Measurements from ENCODE around the gene RCOR1. TPM values are rescaled to one million over a fixed set of nuclear protein-coding genes. Genes with fewer than 3 reads are reported as not detected.

RCOR1 gene
- total RNA-seq, 1 experiment from 2014 or later = 102 TPM

GRCh38 chr14:102699416-102700110 is 107.1 kb downstream of the RCOR1 start:
- CTCF ChIA-PET = no interaction called here
- Histone ChIP-seq H3K27me3 (replicated peaks; ENCODE audit: insufficient read depth, low read depth, low read length, poor library complexity) (no peaks in the 10 kb centered on the region), H3K4me3 (ENCODE audit: low read depth, low read length, poor library complexity, severe bottlenecking) (no peak overlapping the region), H3K9me3 (ENCODE audit: low read depth, low read length, poor library complexity, severe bottlenecking) (peaks cover 18% of the 10 kb centered on the region), H3K36me3 (ENCODE audit: insufficient read depth, low read length, poor library complexity, severe bottlenecking) (peaks cover 36% of the 10 kb centered on the region), H3K27ac (ENCODE audit: low read depth, low read length, poor library complexity, severe bottlenecking) (no peak overlapping the region), H3K4me1 (ENCODE audit: insufficient read depth, low read length, poor library complexity, severe bottlenecking) (peaks cover 28% of the 10 kb centered on the region)
- TF ChIP-seq CTCF (conservative IDR thresholded peaks at IDR 0.05; ENCODE audit: low read depth, low read length) = no peak
- TF ChIP-seq EZH2 (IDR thresholded peaks at IDR 0.05; ENCODE audit: borderline replicate concordance, low read depth, low read length, poor library complexity, severe bottlenecking) = no peak
- POLR2A ChIA-PET (ENCODE audit: low non-redundant PET) = no interaction called here
- no TSS peak for BruUV-seq (replicated peaks)
- DNase-seq (ENCODE audit: low spot score) = no peak
- intact Hi-C loops (cut with micrococcal nuclease; ENCODE audit: unreplicated experiment) = no loop called here

GRCh38 chr14:102708494-102708893 is 116.0 kb downstream of the RCOR1 start:
- H3K27me3 ChIP-seq (replicated peaks; ENCODE audit: insufficient read depth, low read depth, low read length, poor library complexity) = no peaks in the 10 kb centered on the region
- no peak for DNase-seq (ENCODE audit: low spot score)
- intact Hi-C loops (cut with micrococcal nuclease; ENCODE audit: unreplicated experiment) = no loop called here
- H3K27ac ChIP-seq (ENCODE audit: low read depth, low read length, poor library complexity, severe bottlenecking) = no peak overlapping the region
- peaks cover 78% of the 10 kb centered on the region for H3K36me3 ChIP-seq (ENCODE audit: insufficient read depth, low read length, poor library complexity, severe bottlenecking)
- POLR2A ChIA-PET (ENCODE audit: low non-redundant PET) = no interaction called here
- no peak for TF ChIP-seq CTCF (conservative IDR thresholded peaks at IDR 0.05; ENCODE audit: low read depth, low read length)
- TF ChIP-seq EZH2 (IDR thresholded peaks at IDR 0.05; ENCODE audit: borderline replicate concordance, low read depth, low read length, poor library complexity, severe bottlenecking) = no peak
- no peak overlapping the region for H3K4me3 ChIP-seq (ENCODE audit: low read depth, low read length, poor library complexity, severe bottlenecking)
- peaks cover 4% of the 10 kb centered on the region for H3K9me3 ChIP-seq (ENCODE audit: low read depth, low read length, poor library complexity, severe bottlenecking)
- CTCF ChIA-PET = no interaction called here
- BruUV-seq (replicated peaks) = no TSS peak
- H3K4me1 ChIP-seq (ENCODE audit: insufficient read depth, low read length, poor library complexity, severe bottlenecking) = no peaks in the 10 kb centered on the region

- ChIA-PET CTCF (interaction anchor here (0.6 kb wide), 1 partner anchor 15 kb away, joined by 13 read pairs; no protein-coding TSS in a partner anchor), POLR2A (ENCODE audit: low non-redundant PET) (no interaction called here)
- no peaks in the 10 kb centered on the region for H3K9me3 ChIP-seq (ENCODE audit: low read depth, low read length, poor library complexity, severe bottlenecking)
- BruUV-seq (replicated peaks) = no TSS peak
- H3K4me1 ChIP-seq (ENCODE audit: insufficient read depth, low read length, poor library complexity, severe bottlenecking) = no peaks in the 10 kb centered on the region
- intact Hi-C loops (cut with micrococcal nuclease; ENCODE audit: unreplicated experiment) = no loop called here
- no peak overlapping the region for H3K4me3 ChIP-seq (ENCODE audit: low read depth, low read length, poor library complexity, severe bottlenecking)
- no peaks in the 10 kb centered on the region for H3K27me3 ChIP-seq (replicated peaks; ENCODE audit: insufficient read depth, low read depth, low read length, poor library complexity)
- peak overlapping the region; percentile 1 for H3K27ac ChIP-seq (ENCODE audit: low read depth, low read length, poor library complexity, severe bottlenecking)
- TF ChIP-seq EZH2 (IDR thresholded peaks at IDR 0.05; ENCODE audit: borderline replicate concordance, low read depth, low read length, poor library complexity, severe bottlenecking) (no peak), CTCF (conservative IDR thresholded peaks at IDR 0.05; ENCODE audit: low read depth, low read length) (no peak)
- DNase-seq (ENCODE audit: low spot score) = no peak
- peaks cover 81% of the 10 kb centered on the region for H3K36me3 ChIP-seq (ENCODE audit: insufficient read depth, low read length, poor library complexity, severe bottlenecking)
Measured at GRCh38 chr14:102711207-102711606, 118.8 kb downstream of the RCOR1 start.
